ENCODE data around the gene TBCD.
"Not testable (repeated sequence)": the region's sequence is repeated elsewhere in the genome, so short reads cannot be mapped to it uniquely, and the experiment has no call there.

Gene TBCD

GRCh38 chr17:82767041-82767754, 15.3 kb downstream of the TBCD start:
- DNase-seq (ENCODE audit: low read depth): no peak

DNA sequence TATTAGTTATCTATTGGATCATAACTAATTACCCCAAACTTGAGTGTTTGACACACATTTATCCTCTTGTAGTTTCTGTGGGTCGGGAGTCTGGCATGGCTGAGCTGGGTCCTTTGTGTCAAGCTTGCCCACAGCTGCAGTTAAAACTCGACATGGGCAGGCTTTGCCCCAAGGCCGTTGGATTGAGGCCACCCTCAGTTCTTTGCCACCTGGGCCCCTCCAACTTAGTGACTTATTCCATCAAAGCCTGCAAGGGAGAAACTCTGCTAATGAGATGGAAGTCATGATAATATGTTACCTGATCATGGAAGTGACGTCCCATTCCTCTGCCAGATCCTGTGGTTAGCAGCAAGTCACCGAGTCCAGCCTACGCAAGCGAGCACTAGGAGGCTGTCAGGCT, 17.2 kb downstream of the TBCD start:
- DNase-seq (ENCODE audit: low read depth): no peak

DNA sequence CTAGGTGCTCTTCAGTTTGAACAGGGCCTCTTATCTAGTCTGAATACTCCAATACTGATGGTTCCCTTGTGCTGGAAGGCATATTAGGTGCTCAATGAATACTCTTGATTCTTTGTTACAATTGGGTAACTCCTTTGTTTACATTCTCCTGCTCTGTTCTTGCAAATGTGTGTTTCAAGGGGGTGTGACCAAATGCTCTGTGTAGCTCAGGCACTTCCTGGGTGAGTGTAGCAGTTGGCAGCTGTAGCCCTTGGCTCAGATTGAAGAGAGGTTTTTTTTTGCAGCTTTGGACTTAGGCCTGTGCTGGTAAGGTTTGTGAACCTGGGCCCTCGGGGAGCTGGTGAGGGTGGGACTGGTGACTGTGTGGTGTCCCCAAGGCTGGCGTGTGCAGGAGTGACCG, 20.2 kb downstream of the TBCD start:
- peak; percentile 54 for DNase-seq (ENCODE audit: low read depth)

DNA sequence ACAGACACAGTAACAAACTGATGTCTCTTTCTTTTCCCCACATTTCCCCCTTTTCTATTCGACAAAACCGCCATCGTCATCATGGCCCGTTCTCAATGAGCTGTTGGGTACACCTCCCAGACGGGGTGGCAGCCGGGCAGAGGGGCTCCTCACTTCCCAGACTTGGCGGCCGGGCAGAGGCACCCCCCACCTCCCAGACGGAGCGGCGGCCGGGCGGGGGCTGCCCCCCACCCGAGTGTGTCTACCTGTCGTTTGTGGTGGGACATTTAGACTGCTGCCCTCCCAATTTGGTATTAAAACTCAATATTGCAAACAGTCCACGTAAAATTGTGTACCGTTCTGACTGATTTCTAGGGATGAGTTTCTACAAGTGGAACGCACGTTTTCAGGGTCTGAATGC, 22.6 kb downstream of the TBCD start:
- not testable (repeated sequence) for DNase-seq (ENCODE audit: low read depth)

- no peak for DNase-seq (ENCODE audit: low read depth)
Observed at GRCh38 chr17:82775001-82775823, 23.3 kb downstream of the TBCD start.

GRCh38 chr17:82776454-82776853, 24.6 kb downstream of the TBCD start:
- DNase-seq (ENCODE audit: low read depth): no peak

DNA sequence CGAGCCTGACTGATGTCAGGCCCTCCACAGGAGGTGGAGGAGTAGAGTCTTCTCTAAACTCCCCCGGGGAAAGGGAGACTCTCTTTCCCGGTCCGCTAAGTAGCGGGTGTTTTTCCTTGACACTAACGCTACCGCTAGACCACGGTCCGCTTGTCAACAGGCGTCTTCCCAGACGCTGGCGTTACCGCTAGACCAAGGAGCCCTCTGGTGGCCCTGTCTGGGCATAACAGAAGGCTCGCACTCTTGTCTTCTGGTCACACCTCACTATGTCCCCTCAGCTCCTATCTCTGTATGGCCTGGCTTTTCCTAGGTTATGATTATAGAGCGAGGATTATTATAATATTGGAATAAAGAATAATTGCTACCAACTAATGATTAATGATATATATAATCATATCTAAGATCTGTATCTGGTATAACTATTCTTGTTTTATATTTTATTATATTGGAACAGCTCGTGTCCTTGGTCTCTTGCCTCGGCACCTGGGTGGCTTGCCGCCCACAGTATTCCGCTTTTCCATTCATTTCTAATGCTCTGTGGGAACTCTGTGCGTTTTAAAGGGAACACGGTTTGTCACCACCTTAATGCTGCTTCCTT, 26.0 kb downstream of the TBCD start:
- DNase-seq (ENCODE audit: low read depth): not testable (repeated sequence)

DNA sequence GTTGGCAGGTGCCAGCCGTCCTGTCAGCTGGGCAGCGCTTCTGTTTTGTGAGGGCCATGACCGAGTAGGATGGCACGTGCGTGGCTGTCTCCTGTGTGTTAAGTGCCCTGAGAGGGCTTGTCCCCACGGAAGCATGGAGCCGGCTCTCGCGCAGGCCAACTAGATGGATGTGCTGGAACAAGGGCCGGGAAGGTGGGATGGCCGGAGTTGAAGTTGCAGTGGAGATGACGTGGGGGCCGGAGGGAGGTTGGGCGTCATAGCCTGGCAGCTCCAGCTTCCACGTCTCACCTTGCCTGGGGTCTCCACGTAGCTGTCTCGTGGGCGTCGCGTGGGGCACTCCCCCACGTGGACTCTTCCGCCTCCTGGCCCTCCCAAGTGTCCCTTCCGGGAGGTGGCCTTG, 27.7 kb downstream of the TBCD start:
- DNase-seq (ENCODE audit: low read depth): no peak

DNA sequence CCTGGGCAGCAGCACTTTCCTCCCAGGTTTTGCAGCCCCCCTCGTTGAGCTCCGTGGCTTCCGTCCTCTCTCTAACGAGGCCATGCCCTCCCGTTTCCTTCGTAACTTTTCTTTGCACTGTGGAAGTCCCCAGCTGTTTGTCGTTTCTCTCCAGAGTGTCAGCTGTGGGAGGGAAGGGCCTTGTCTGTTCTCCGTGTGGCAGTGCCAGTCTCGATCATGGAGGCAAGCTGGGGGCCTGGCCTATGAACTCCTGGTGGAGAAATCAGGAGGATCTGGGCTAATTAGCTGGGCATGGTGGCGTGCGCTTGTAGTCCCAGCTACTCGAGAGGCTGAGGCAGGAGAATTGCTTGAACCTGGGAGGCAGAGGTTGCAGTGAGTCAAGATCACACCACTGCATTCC, 28.3 kb downstream of the TBCD start:
- no peak for DNase-seq (ENCODE audit: low read depth)

- DNase-seq (ENCODE audit: low read depth): no peak
Observed at GRCh38 chr17:82780971-82781893, 29.4 kb downstream of the TBCD start.

GRCh38 chr17:82781894-82782274, 30.0 kb downstream of the TBCD start:
- peak; percentile 46 for DNase-seq (ENCODE audit: low read depth)

DNA sequence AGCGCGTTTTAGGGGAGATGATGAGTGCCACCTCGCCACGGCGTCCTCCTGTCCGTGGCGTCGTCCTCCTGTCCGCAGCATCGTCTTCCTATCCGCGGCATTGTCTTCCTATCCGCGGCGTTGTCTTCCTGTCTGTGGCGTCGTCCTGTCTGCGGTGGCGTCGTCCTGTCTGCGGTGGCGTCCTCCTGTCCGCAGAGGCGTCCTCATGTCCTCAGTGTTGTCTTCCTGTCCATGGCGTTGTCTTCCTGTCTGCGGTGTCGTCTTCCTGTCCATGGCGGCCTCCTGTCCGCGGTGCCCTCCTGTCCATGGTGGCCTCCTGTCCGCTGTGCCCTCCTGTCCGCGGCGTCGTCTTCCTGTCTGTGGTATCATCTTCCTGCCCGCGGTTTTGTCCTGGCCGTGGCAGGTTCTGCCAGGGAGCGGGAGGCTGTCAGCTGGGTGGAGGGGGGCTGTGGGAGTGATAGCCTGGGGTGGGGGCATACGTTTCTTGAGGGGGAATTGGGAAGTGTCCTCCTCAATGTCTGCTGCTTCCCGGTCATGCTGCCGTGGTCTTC, 30.9 kb downstream of the TBCD start:
- no peak for DNase-seq (ENCODE audit: low read depth)

DNA sequence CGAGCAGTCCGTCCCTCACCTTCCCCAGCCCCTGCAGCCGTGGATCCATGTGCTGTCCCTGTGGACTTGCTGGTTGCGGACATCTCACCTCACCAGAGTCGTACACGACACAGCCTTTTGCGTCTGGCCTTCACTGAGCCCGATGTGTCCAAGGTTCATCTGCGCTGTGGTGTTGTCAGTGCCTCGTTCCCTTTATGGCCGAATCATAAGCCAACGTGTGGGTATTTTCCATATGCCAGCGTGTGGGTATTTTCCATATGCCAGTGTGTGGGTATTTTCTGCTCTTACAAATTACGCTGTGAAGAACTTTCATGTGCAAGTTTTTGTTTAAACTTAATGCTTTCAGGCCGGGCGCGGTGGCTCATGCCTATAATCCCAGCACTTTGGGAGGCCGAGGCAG, 31.6 kb downstream of the TBCD start:
- DNase-seq (ENCODE audit: low read depth): no peak

- not testable (repeated sequence) for DNase-seq (ENCODE audit: low read depth)
Observed at GRCh38 chr17:82785581-82785980, 33.7 kb downstream of the TBCD start.

GRCh38 chr17:82786427-82786826, 34.6 kb downstream of the TBCD start:
- DNase-seq (ENCODE audit: low read depth): no peak

DNA sequence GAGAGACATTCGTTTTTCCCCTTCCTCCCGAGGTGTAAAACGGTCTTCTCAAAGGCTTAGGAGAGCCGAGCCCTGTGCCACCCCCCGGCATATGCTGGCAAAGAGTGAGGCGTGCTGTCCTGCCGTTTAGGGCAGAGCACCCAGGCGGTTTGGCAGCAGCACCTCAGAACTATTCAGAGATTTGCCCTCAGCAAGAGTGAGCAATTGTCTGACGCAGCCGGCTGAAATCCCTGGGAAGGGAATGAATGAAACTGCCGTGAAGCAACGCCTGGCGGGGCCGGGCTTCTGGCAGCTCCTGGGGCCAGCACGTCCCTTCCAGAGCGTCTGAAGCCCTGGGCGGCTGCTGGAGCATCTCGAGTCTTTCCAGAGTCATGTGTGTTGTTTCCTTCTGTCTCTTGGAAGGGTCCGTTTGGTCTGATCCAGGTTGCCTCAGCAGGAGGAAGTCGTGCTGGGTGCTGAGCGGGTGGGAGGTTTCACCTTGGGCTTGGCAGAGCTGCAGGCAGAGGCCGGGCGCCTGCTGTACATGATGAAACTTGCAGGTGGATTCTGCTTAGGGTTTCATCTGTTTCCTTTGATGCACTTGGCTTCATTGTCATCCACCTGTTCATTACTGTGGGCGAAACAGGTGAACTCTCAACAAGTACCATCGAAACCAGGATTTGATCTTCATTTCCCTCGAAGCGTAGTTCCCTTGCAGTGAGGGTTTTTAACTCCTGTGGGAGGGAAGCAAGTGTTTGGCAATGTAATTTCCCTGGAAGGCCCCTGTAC, 35.4 kb downstream of the TBCD start:
- DNase-seq (ENCODE audit: low read depth): peak; percentile 80

GRCh38 chr17:82788206-82789001, 36.5 kb downstream of the TBCD start:
- no peak for DNase-seq (ENCODE audit: low read depth)

GRCh38 chr17:82789051-82789592, 37.3 kb downstream of the TBCD start:
- no peak for DNase-seq (ENCODE audit: low read depth)

- no peak for DNase-seq (ENCODE audit: low read depth)
Observed at GRCh38 chr17:82789806-82790205, 37.9 kb downstream of the TBCD start.

DNA sequence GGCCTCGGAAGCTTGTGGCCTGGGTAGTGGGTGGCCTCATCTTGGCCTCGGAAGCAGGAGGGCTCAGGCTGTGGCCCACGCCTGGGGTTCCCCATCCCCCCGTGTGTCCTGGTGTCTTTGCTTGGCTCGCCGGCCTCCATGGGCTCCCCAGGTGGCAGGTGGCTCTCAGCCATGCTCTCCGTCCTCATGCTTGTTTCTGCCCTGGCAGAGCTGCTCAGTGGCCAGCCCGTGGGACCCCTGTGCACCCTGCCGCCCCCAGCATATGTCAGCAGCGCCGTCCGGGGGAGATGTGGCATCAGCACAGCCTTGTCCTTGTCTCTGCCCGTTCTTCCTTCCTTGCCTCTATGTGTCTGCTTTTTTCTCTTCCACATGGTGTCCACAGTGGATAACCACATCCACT, 38.5 kb downstream of the TBCD start:
- DNase-seq (ENCODE audit: low read depth): no peak
